Measurements from ENCODE around the gene TFDP3.

TFDP3 gene

GRCh38 chrX:133218329-133218728, at the start of gene TFDP3:
TFDP3 (minus strand) TSS chrX:133218354; CDS start chrX:133218259, 95 bp downstream.
- no peak for DNase-seq (ENCODE audit: low read depth)

- DNase-seq (ENCODE audit: low read depth) = no peak
These were observed 49.5 kb upstream of the TFDP3 start for GRCh38 chrX:133267621-133268020.

- DNase-seq (ENCODE audit: low read depth) = peak; percentile 9
These were observed 47.2 kb upstream of the TFDP3 start for GRCh38 chrX:133265331-133265730.

- peak; percentile 63 for DNase-seq (ENCODE audit: low read depth)
These were observed 40.3 kb upstream of the TFDP3 start for GRCh38 chrX:133258481-133258880.

- peak; percentile 34 for DNase-seq (ENCODE audit: low read depth)
These were observed 36.5 kb upstream of the TFDP3 start for GRCh38 chrX:133254666-133255065.

GRCh38 chrX:133251204-133251603, 33.0 kb upstream of the TFDP3 start:
- DNase-seq (ENCODE audit: low read depth) = no peak

GRCh38 chrX:133250184-133251100, 32.3 kb upstream of the TFDP3 start:
- no peak for DNase-seq (ENCODE audit: low read depth)

DNA sequence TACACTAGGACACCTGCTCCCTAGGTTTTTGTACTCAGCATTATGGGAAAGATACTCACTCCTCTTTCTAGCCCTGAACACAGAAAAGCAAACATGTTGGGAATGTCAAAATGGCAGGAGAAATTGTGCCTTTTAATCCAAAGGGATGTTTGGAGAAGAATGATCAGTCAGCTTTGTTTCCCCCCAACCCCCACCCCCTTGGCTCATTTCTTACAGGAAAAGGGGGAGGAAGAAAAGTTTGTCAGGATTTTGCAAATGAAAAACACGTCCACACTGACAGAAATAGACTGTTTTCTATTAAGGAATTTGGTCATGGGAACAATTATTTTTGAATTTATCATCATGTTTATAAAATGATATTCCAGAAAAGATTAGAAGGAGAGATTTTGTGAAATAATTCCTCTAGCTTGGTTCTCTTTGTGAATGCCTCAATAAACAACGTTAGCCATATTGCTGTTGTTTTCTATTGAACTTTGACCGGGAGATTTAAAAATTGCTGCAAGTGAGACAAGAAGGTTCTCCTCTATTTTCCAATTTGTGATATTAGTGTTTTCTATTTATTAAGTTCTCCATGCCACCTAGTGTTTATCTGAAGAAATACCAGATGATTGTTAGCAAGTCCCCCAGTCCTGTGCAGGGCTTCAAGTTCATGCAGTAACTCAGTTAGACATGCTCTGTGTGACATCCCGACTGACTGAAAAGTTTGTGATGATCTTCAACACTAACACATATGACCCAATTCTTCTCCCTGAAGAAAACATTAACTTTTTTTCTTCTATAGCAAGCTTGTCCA, 31.3 kb upstream of the TFDP3 start:
- DNase-seq (ENCODE audit: low read depth) = no peak

DNA sequence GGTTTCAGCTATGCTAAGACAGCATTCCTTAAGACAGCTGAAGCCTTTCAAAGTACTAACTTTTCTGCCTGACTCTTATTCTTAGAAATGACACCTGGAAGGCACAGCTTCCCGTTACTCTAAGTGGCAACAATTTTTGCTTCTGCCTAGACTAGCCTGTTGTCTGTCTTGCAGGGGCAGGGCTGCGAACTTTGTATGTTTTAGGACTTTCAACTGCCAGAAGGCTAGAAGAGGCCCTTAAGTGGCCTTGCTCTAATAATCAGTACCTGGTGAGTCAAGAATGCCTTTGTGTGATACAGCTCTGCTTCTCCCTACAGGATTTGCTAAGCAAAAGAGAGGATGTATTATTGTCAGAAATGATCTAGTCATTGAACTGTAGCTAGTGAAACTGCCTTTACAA, 30.0 kb upstream of the TFDP3 start:
- DNase-seq (ENCODE audit: low read depth) = no peak

DNA sequence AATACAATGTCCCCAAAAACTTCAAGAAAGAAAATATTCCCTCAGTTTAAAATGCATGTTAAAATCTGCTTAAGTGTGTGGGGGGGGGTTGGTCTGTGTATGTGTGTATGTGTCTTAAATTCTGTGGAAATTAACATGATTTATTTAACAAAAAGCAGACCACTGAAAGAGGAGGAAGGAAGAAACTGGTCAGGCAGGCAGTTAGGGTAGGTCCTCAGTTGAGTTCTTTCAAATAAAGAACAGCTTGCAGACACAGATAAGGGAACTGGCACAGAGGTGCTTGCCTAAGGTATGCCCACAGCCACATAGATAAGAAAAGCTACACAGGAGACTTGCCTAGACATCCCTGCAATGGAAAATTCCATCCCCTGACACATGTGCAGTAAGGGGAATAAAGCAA, 28.8 kb upstream of the TFDP3 start:
- DNase-seq (ENCODE audit: low read depth) = no peak

DNA sequence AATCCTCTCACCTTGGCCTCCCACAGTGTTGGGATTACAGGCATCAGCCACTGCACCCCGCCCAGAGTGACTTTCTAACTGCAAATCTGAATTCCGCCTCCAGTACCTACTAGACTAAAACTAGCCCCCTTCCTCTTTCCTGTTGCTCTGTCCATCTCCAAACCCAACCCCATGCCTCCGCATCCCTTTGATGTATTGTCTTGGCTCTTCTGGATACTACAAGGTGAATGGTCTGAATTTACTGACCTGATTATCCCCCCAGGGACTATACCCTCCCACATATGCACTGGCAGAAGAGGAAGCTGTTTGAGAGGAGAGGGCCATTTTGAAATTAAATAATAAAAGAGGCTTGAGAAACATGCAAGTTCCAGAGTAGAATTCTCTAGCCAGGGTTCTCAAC, 17.7 kb upstream of the TFDP3 start:
- DNase-seq (ENCODE audit: low read depth) = no peak

DNA sequence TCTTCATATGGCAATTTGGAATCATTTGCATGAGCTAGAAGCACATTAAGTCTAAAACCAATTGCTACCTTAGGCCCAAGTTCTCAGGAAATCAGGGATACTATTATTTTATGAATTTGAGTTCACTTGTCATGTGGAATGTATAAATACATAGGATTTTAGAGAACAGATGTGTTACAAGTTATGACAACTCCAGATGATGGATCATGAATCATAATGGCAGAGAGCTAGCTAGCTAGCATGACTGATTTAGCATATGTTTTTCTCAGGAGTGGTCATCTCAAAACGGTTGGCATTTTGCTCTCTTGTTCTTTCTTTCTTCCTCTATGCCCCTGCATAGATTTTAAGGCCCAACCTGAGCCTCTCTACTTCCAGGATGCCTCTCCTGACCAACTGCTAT, 14.2 kb upstream of the TFDP3 start:
- no peak for DNase-seq (ENCODE audit: low read depth)

- peak; percentile 22 for DNase-seq (ENCODE audit: low read depth)
These were observed 11.2 kb upstream of the TFDP3 start for GRCh38 chrX:133229361-133229760.

- peak; percentile 7 for DNase-seq (ENCODE audit: low read depth)
These were observed 2.4 kb downstream of the TFDP3 start for GRCh38 chrX:133215747-133216146.

- no peak for DNase-seq (ENCODE audit: low read depth)
These were observed 3.1 kb downstream of the TFDP3 start for GRCh38 chrX:133215017-133215416.

GRCh38 chrX:133214301-133214700, 3.9 kb downstream of the TFDP3 start:
- no peak for DNase-seq (ENCODE audit: low read depth)

GRCh38 chrX:133213117-133213516, 5.0 kb downstream of the TFDP3 start:
- no peak for DNase-seq (ENCODE audit: low read depth)

- DNase-seq (ENCODE audit: low read depth) = no peak
These were observed 10.4 kb downstream of the TFDP3 start for GRCh38 chrX:133207751-133208150.

GRCh38 chrX:133191739-133192039, 26.5 kb downstream of the TFDP3 start:
- no peak for DNase-seq (ENCODE audit: low read depth)

DNA sequence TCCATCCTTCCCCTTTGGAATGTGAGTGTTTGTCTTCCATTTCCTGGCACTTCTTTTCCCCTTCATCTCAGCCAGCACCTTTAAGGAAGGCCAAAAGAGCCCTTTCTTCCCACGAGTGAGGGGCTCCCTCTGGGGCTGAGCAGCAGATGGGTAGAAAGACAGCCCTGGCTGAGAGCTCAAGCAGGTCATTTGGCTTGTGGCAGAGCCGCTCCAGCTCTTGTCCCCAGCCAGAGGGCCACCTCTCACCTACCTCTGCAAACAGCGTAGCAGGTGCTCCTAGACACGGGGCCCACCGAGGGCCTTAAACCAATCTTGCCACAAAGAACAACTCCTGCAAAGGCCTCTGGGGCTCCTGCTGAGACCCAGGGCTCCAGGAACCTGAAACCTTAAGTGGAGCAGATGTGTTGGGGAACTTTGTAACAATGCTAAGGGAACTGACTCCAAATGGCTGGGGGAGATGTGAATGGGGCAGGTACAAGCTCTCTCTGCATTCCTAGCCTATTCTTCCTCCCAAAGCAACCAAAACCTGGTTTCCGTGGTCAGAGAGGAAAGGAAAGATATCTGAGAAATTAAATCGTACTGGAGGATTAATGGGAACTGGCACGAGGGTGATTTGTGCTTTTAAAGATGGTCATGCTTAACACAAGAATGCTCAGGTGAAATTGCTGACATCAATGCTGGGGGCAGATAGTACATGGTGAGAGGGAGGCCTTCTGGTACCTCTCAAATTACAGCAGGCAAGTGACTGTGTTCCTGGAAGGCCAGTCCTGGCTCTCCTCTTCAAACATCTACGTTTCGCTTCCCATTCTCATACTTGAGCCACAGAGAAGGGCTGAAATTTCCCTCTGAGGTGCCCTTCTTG, 27.0 kb downstream of the TFDP3 start:
- DNase-seq (ENCODE audit: low read depth) = no peak

- DNase-seq (ENCODE audit: low read depth) = no peak
These were observed 29.0 kb downstream of the TFDP3 start for GRCh38 chrX:133189195-133189594.

GRCh38 chrX:133188631-133189030, 29.5 kb downstream of the TFDP3 start:
- DNase-seq (ENCODE audit: low read depth) = no peak
